ENCODE data around the gene CAPZA3.
"Not testable (repeated sequence)": the region's sequence is repeated elsewhere in the genome, so short reads cannot be mapped to it uniquely, and the experiment has no call there.

The CAPZA3 gene, protein sequence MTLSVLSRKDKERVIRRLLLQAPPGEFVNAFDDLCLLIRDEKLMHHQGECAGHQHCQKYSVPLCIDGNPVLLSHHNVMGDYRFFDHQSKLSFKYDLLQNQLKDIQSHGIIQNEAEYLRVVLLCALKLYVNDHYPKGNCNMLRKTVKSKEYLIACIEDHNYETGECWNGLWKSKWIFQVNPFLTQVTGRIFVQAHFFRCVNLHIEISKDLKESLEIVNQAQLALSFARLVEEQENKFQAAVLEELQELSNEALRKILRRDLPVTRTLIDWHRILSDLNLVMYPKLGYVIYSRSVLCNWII

GRCh38 chr12:18737819-18738218, at the start of gene CAPZA3, which contains the start of gene PLCZ1:
CAPZA3 (plus strand) TSS chr12:18738119; CDS start chr12:18738269, 150 bp downstream.
PLCZ1 (minus strand) TSS chr12:18738012; CDS start chr12:18737371, 641 bp downstream.
- DNase-seq (ENCODE audit: low read depth), result no peak

DNA sequence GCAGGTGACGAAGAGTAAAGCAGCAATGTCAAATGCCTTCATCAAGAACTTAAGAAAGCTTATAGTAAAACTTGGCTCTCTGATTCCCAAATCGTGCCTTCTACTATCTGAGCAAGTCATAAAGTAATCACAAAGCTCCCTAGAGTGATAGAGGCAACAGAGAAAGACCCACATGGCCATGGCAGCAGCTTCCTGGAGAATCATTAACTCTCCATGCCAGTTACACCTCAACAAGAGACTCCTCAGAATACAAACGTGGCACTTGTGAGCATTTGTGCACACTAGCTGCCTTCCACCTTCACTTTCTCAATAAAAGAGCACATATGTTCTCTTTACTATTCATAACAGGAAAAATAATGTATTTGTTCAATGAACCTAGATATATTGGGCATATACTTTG, 48.1 kb upstream of the CAPZA3 start:
- DNase-seq (ENCODE audit: low read depth), result no peak

GRCh38 chr12:18690653-18691052, 47.3 kb upstream of the CAPZA3 start:
- peak; percentile 100 for DNase-seq (ENCODE audit: low read depth)

DNA sequence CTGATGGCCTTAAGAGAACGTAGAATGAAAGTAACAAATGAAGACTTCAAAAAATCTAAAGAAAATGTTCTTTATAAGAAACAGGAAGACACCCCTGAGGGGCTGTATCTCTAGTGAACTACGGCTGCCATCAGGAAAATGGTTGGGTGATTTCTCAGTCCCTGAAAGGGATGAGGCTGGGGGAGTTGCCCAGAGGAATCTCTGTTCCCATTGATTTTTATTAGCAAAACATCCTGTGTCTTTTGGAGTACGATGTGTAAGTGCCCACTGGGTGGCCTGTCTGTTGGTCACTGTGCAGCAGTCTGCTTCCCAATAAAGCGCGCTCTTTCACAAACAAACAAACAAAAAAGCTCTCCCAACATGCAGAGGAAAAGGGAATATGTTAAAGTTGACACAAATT, 43.9 kb upstream of the CAPZA3 start:
- DNase-seq (ENCODE audit: low read depth), result not testable (repeated sequence)

- DNase-seq (ENCODE audit: low read depth), result peak; percentile 75
These were observed 40.8 kb upstream of the CAPZA3 start for GRCh38 chr12:18696971-18697602.

DNA sequence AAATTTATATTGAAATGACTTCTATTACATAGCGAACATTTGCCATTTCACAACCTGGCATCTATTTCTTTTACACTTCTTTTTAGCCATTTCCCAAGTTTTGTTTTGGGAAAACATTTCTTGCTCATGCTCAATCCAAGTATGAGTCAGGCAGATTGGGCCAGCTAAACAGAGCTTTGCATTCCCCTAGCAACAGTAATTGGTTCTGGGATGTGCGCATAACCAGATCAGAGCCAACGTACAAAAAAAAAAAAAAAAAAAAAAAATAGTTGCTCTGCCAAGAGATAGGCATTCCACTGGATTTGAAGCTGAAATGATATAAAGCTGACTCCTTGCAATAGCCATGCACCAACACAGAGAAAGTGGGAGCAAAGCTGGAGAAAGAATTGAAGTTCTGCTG, 37.6 kb upstream of the CAPZA3 start:
- DNase-seq (ENCODE audit: low read depth), result peak; percentile 62

GRCh38 chr12:18703321-18703720, 34.6 kb upstream of the CAPZA3 start:
- DNase-seq (ENCODE audit: low read depth), result no peak

DNA sequence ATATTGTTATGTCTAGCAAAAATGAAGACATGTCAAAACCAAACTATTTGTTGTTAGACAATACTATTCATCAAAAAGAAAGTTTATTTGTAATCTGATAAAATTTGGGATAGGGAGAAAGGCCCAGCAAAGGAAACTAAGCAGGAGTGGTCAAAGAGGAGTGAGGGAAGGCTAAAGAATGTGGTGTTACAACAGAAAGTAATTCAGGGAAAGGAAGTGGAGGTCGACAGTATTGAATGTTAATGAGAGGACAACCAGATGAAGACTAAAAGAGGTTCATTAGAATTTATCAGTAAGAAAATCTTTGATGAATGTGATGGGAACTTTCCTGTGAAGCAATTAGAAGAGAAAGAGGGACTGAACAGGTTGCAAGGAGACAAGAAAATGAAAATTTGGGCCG, 34.0 kb upstream of the CAPZA3 start:
- DNase-seq (ENCODE audit: low read depth), result peak; percentile 15

DNA sequence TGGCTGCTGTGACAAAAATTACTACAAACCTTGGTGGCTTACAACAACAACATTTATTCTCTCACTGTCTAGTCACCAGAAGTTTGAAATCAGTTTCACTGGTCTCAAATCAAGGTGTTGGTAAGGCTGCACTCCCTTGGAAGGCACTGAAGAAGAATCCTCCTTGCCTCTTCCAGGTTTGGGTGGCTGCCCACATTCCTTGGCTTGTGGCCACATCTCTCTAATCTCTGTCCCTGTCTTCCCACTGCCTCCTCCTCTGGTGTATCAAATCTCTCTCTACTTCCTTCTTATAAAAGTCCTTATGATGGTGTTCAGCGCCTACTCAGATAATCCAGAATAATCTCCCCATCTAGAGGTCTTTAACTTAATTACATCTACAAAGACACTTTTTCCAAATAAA, 31.1 kb upstream of the CAPZA3 start:
- DNase-seq (ENCODE audit: low read depth), result peak; percentile 27

- no peak for DNase-seq (ENCODE audit: low read depth)
These were observed 21.7 kb upstream of the CAPZA3 start for GRCh38 chr12:18716236-18716635.

DNA sequence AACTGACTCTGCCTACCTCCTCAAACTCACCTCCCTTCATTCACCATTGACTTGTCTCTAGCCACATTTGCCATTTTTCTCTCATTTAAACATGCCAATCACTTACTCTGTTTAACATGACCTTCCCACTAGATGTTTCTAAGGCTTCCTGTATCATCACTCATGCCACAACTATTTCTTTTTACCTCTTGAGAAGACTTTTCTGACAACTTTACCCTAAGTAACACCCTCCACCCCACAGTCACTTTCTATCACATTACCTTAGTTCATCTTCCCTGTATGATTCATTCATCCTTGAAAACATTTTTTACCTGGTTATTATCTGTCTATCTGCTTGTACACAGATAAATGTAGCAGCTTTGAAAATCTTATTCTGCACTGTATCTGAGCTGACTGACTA, 19.5 kb upstream of the CAPZA3 start:
- DNase-seq (ENCODE audit: low read depth), result peak; percentile 17

DNA sequence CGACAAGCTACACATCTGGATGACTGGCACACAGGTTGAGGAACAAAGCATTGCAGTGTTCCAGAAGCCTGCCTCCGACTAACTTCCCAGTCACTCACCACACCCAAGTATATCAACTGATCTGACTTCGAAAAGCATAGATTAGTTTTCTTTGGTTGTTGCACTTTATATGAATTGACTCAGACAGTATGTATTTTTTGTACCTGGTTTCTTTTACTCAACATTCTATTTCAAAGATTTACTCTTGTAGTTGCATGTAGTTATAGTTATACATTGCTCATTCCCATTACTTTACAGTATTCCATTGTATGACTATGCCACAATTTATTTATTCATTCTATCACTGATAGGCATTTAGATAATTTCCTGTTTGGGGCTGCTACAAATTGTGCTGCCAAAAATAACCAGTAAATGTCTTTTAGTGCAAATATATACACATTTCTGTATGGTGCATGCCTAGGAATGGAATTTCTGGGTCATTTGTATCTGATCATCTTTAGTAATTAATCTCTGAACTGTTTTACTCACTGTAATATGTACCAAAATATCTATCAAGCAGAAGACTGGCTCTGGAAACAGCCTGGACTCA, 17.9 kb upstream of the CAPZA3 start:
- DNase-seq (ENCODE audit: low read depth), result peak; percentile 40

GRCh38 chr12:18720690-18721089, 17.2 kb upstream of the CAPZA3 start:
- no peak for DNase-seq (ENCODE audit: low read depth)

DNA sequence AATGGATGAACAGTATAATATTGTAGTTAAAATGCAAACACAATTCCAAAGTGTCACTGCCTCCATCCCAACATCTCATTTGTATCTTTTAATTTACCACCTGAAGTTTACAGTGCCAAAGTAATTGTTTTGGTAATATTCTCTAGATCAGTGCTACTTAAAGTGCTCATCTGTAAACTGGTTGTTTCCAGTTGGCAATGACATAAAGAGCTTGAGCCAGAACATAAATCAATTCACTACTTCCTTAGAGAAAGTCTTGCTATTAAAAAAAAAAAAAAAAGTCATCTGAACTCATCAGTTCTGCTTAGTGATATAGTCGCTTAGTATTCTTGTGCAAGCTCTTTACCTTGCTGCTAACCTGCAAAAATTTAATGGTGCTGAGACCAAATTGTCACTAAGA, 16.5 kb upstream of the CAPZA3 start:
- no peak for DNase-seq (ENCODE audit: low read depth)

GRCh38 chr12:18723752-18724151, 14.2 kb upstream of the CAPZA3 start:
- DNase-seq (ENCODE audit: low read depth), result peak; percentile 96

DNA sequence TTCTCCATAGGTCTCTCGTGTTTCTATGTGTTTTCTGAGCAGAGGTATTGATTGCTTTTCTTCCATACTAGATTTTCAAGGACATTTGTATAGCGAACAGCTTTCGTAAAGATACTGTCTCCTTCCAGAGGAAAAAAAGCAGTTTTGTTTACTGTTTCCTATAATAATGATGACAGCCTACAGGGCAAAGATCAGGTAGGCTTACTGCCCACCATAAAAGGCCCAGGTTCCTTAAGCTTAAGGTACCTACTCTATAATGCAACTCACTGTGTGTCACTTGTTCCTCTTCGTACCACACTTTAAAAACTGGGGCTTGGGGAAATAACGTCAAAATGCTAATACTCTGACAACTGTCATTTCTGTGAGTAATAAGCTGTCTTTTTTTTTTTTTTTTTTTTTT, 6.8 kb upstream of the CAPZA3 start:
- no peak for DNase-seq (ENCODE audit: low read depth)

DNA sequence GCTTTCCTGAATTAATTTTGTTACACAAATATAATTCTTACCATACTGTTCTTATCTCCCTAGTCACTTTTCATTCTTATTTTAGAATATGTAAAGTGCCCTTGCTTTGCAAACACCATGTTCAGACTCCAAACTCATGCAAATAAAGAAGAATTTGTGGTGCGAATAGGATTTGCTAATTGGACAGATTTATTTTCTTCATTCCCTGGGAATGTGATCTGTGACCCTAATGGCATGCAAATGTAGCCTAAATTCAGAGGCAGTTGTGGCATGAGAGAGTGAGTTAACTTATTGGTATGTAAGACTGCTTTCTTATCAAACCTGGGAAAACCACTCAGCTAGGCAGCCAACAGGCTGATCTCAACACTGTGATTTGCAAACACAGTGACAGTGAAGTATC, 10.0 kb downstream of the CAPZA3 start:
- DNase-seq (ENCODE audit: low read depth), result peak; percentile 92

GRCh38 chr12:18749386-18749957, 11.6 kb downstream of the CAPZA3 start:
- DNase-seq (ENCODE audit: low read depth), result no peak

DNA sequence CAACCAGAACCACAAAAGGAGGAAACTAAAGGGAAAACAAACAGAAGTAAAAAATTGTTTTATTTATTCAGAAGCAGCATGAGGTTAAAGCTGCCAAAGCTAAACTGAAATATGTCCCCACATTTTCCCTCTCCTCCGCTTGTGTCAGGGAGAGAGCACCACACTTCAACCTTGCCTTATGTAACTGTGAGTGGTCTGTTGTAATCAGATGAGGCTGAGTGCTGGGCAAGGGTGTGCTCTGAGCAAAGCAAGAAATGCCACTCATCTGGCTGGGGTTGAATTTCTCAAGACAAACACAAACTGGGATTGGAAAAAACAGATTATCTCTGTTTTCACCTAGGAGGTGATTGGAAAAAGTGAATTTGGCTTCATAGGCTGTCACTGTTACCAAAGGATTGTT, 12.2 kb downstream of the CAPZA3 start:
- DNase-seq (ENCODE audit: low read depth), result peak; percentile 18

DNA sequence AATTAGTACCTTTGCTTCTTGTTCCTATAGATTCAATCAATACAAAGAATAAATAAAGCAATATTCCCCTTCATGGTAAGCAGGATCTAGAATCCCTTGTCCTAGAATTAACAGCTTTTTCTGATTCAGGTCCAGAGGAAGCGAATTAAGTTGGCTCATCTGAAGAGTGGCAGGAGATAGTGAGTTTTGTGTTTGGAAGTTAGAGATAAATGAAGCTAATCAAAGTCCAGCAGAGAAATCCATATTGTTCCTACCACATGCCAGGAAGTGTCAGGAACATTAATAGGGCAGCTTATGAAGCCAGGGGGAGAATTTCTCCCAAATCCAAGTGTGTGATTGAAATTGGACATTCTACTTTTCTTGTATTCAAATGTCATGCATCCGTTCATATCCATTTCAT, 13.9 kb downstream of the CAPZA3 start:
- DNase-seq (ENCODE audit: low read depth), result no peak

DNA sequence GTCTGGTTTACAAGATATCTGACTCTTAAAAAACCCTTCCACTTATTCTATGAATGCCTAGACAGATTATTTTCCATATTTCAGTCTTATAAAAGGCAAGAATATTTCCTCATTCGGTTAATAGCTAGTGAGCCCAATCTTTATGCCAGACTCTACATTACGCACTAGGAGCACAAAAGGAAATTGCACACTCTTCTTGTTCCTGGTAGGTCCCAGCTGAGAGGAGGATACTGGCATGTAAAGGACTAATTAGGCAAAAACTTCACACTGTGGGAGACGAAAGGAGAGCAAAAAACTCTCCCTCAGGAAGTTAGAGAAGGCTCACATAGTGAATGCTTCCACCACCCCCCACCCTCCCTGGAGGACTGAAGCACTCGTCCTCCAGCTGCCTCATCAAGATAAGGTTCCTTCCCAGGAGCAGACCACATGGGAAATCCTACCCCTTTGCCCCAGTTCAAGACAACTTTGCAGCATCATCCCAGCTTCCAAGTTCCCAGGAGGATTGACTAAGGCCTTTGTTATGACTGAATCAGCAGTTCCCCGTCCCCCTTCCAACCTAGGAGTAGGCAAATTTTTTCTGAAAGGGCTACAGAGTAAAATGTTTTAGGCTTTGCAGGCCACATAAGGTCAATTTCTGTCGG, 14.5 kb downstream of the CAPZA3 start:
- peak; percentile 88 for DNase-seq (ENCODE audit: low read depth)

DNA sequence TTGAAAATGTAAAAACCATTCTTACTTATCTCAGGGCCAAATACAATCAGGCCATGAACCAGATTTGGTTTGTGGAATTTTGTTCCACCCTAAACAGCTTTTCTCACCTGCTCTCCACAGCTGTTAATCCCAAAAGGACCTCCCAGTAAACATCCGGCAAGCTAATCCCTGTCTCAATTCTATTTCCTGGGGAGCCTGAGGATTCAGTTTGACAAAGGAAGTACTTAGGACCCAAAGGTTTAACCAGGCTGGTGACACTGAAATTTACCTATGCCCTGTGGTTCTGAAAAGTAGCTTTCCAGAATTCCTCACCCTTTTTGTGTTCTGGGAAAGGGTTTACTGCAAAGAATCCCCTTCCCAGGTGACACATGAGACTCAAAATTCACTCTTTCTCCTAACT, 15.0 kb downstream of the CAPZA3 start:
- DNase-seq (ENCODE audit: low read depth), result no peak
